ENCODE results near the gene POGK. TPM values are rescaled to one million over a fixed set of nuclear protein-coding genes. Genes with fewer than 3 reads are reported as not detected.
A peak's percentile ranks its signal among the peaks of the same experiment; 100 is the strongest.

The POGK gene
- total RNA-seq, 2 experiments from 2014 or later, result 16.1 to 17.6 TPM

- H3K27ac Mint-ChIP-seq, result no peak overlapping the region
- POLR2A ChIA-PET, result interaction anchor here (0.8 to 1.0 kb wide), 2 partner anchors 9 to 10 kb away, joined by 3 to 4 read pairs; partner anchors contain the start of gene POGK
- H3K36me3 ChIP-seq (ENCODE audit: insufficient read depth, low read length), result peaks cover 100% of the 10 kb centered on the region
- DNase-seq, result no peak
- CTCF ChIA-PET, result no interaction called here
- H3K9me3 Mint-ChIP-seq, result no peaks in the 10 kb centered on the region
- H3K27me3 Mint-ChIP-seq, result no peaks in the 10 kb centered on the region
- no peak overlapping the region for H3K4me3 Mint-ChIP-seq
- H3K27me3 ChIP-seq (ENCODE audit: control insufficient read depth in 1 of 2, insufficient read depth in 2 of 2, low read length in 2 of 2), result no peaks in the 10 kb centered on the region
- intact Hi-C loops (cut with DNase I, micrococcal nuclease), result no loop called here
- no peak overlapping the region for H3K4me3 ChIP-seq (ENCODE audit: low read length)
- peaks cover 20% of the 10 kb centered on the region for H3K4me1 ChIP-seq (ENCODE audit: insufficient read depth, low read length)
- no peak for TF ChIP-seq CTCF (IDR thresholded peaks at IDR 0.05)
- no peak for ATAC-seq (ENCODE audit: poor library complexity)
- H3K27ac ChIP-seq (ENCODE audit: low read depth in 1 of 2, low read length in 2 of 2), result no peak overlapping the region
- H3K4me1 Mint-ChIP-seq (ENCODE audit: low read depth), result peaks cover 64% of the 10 kb centered on the region
- no peaks in the 10 kb centered on the region for H3K9me3 ChIP-seq (ENCODE audit: control insufficient read depth in 1 of 2, insufficient read depth in 1 of 2, low read length in 2 of 2)
- H3K36me3 Mint-ChIP-seq (ENCODE audit: low read depth), result peaks cover 100% of the 10 kb centered on the region
These were observed 8.9 kb downstream of the POGK start for GRCh38 chr1:166848193-166848592.

GRCh38 chr1:166849135-166849534 lies 9.9 kb downstream of the POGK start:
- ATAC-seq (ENCODE audit: poor library complexity), result no peak
- Mint-ChIP-seq H3K4me3 (no peak overlapping the region), H3K9me3 (no peaks in the 10 kb centered on the region), H3K4me1 (ENCODE audit: low read depth) (peaks cover 66% of the 10 kb centered on the region), H3K36me3 (ENCODE audit: low read depth) (peaks cover 100% of the 10 kb centered on the region), H3K27ac (no peak overlapping the region), H3K27me3 (no peaks in the 10 kb centered on the region)
- peaks cover 12% of the 10 kb centered on the region for H3K4me1 ChIP-seq (ENCODE audit: insufficient read depth, low read length)
- DNase-seq, result no peak
- CTCF ChIA-PET, result no interaction called here
- no peaks in the 10 kb centered on the region for H3K9me3 ChIP-seq (ENCODE audit: control insufficient read depth in 1 of 2, insufficient read depth in 1 of 2, low read length in 2 of 2)
- POLR2A ChIA-PET, result no interaction called here
- peaks cover 97% of the 10 kb centered on the region for H3K36me3 ChIP-seq (ENCODE audit: insufficient read depth, low read length)
- intact Hi-C loops (cut with DNase I, micrococcal nuclease), result no loop called here
- H3K27ac ChIP-seq (ENCODE audit: low read depth in 1 of 2, low read length in 2 of 2), result no peak overlapping the region
- no peak for TF ChIP-seq CTCF (IDR thresholded peaks at IDR 0.05)
- no peak overlapping the region for H3K4me3 ChIP-seq (ENCODE audit: low read length)
- H3K27me3 ChIP-seq (ENCODE audit: control insufficient read depth in 1 of 2, insufficient read depth in 2 of 2, low read length in 2 of 2), result no peaks in the 10 kb centered on the region

GRCh38 chr1:166852918-166853317 lies 13.6 kb downstream of the POGK start:
- Histone ChIP-seq H3K4me1 (ENCODE audit: insufficient read depth, low read length) (no peaks in the 10 kb centered on the region), H3K4me3 (ENCODE audit: low read length) (no peak overlapping the region), H3K27ac (ENCODE audit: low read depth in 1 of 2, low read length in 2 of 2) (no peak overlapping the region), H3K9me3 (ENCODE audit: control insufficient read depth in 1 of 2, insufficient read depth in 1 of 2, low read length in 2 of 2) (no peaks in the 10 kb centered on the region), H3K27me3 (ENCODE audit: control insufficient read depth in 1 of 2, insufficient read depth in 2 of 2, low read length in 2 of 2) (no peaks in the 10 kb centered on the region), H3K36me3 (ENCODE audit: insufficient read depth, low read length) (peaks cover 81% of the 10 kb centered on the region)
- no peak for ATAC-seq (ENCODE audit: poor library complexity)
- no peaks in the 10 kb centered on the region for H3K27me3 Mint-ChIP-seq
- CTCF ChIA-PET, result interaction anchor here (0.5 kb wide), 1 partner anchor 1545 kb away, joined by 3 read pairs; no protein-coding TSS in a partner anchor
- H3K4me3 Mint-ChIP-seq, result no peak overlapping the region
- H3K27ac Mint-ChIP-seq, result peak overlapping the region; percentile 42
- no peak for TF ChIP-seq CTCF (IDR thresholded peaks at IDR 0.05)
- intact Hi-C loops (cut with DNase I, micrococcal nuclease), result no loop called here
- H3K4me1 Mint-ChIP-seq (ENCODE audit: low read depth), result peaks cover 33% of the 10 kb centered on the region
- POLR2A ChIA-PET, result interaction anchor here (1.3 to 1.5 kb wide), 2 partner anchors 14 to 23 kb away, joined by 4 to 5 read pairs; partner anchors contain the start of gene TADA1
- no peaks in the 10 kb centered on the region for H3K9me3 Mint-ChIP-seq
- H3K36me3 Mint-ChIP-seq (ENCODE audit: low read depth), result peaks cover 86% of the 10 kb centered on the region
- DNase-seq, result no peak

Measured in CD4-positive, alpha-beta T cell (primary cell).